ENCODE data around the gene BLVRA.

BLVRA gene

DNA sequence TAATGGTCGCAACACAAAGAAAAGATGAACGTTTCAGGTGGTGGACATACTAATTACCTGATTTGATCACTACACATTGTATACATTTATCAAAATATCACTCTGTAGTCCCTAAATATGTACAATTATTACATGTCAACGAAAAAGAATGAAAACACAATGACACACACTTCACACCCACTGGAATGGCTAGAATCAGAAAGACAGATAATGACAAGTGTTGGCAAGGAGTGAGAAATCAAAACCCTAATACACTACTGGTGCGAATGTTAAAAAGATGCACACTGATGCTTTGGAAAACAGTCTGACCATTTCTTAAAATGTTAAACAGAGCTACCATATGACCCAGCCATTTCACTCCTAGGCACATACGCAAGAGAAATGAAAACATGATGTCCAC, 31.5 kb upstream of the BLVRA start:
- TF ChIP-seq, protein P1, sequence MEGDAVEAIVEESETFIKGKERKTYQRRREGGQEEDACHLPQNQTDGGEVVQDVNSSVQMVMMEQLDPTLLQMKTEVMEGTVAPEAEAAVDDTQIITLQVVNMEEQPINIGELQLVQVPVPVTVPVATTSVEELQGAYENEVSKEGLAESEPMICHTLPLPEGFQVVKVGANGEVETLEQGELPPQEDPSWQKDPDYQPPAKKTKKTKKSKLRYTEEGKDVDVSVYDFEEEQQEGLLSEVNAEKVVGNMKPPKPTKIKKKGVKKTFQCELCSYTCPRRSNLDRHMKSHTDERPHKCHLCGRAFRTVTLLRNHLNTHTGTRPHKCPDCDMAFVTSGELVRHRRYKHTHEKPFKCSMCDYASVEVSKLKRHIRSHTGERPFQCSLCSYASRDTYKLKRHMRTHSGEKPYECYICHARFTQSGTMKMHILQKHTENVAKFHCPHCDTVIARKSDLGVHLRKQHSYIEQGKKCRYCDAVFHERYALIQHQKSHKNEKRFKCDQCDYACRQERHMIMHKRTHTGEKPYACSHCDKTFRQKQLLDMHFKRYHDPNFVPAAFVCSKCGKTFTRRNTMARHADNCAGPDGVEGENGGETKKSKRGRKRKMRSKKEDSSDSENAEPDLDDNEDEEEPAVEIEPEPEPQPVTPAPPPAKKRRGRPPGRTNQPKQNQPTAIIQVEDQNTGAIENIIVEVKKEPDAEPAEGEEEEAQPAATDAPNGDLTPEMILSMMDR (IDR thresholded peaks at IDR 0.05), result no peak

DNA sequence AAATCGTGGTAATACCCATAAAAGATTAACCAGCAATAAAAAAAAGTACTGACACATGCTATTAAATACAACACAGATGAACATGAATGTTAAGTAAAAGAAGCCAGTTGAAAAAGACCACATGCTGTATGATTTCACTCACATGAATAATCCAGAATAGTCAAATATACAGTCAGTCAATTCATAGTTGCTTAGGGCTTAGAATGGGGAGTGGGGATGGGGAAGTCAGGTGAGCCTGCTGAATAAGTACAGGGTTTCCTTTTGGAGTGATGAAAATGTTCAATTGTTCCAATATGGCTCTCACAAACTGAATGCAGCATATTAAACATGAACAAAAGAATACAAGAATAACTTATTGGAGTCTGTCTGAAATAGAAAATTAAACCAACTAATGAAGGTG, 31.0 kb upstream of the BLVRA start:
- TF ChIP-seq, protein P1 (IDR thresholded peaks at IDR 0.05), result no peak

DNA sequence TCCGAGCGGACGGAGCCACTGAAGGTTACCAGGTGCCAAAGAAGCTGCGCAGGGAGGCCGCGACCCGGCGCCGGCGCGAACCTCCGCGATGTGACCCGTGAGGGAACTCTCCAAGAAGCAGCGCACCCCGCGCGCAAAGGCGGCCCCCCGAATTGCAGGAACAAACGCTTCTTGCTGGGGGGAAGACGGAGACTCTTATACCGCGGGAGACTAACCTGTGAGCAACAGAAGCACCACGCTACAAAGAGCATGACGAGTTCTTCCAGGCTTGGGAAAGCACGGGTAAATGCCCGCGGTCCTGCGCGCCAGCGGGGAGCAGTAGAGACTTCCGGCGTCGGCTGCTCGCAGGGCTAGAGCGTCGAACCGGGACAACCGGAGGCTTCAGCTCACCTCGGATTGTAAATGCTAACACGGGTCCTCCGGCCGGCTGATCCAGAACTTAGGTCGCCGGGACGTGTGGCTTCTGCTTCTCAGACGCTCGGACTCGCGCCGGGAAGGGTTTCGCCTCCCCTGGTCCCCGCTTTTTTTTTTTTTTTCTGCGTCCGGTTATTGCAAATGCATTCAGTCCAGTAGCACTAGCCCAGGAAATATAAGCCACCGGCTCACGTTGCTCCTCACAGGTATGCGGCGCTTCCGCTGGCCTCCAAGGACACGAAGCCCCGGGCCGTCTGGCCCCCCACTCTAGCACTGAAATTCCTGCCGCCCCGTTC, 29.1 kb upstream of the BLVRA start, which contains the start of gene COA1:
Gene COA1 (minus strand): TSS at position 310 of the 710 bp plus-strand sequence. CDS start 80,909 bp downstream, outside the sequence.
- TF ChIP-seq, protein P1 (IDR thresholded peaks at IDR 0.05), result no peak

DNA sequence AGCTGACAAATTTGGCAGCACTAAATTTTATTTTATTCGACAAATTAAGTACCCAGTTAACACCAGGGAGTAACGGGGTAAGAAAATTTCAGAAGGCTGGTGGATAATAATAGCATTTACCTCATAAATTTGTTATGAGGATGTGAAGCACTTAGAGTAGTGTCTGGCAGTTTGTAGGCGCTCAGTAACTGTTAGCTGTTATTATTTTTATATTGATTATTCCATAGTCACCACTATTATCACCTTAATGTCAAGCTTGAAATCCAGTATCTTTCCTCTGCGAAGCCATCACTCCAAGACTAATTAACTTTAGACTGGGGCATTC, 28.6 kb upstream of the BLVRA start:
- TF ChIP-seq, protein P1 (IDR thresholded peaks at IDR 0.05), result no peak

DNA sequence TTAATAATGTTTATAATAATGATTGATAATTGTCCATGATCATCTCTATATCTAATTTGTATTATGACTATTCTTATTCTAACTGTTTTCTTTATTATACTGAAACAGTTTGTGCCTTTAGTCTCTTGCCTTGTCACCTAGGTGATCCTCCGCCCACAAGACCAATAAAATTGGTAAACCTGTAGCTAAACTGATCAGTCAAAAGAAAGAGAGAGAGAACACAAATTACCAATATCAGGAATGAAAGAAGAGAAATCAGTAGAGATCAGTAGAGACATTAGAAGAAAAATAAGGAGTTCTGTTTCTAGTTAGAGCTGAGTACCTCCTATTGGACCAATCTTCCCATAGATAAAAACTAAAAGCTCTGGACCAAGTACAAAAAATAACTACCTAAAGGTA, 23.1 kb upstream of the BLVRA start:
- TF ChIP-seq, protein P1 (IDR thresholded peaks at IDR 0.05), result no peak

DNA sequence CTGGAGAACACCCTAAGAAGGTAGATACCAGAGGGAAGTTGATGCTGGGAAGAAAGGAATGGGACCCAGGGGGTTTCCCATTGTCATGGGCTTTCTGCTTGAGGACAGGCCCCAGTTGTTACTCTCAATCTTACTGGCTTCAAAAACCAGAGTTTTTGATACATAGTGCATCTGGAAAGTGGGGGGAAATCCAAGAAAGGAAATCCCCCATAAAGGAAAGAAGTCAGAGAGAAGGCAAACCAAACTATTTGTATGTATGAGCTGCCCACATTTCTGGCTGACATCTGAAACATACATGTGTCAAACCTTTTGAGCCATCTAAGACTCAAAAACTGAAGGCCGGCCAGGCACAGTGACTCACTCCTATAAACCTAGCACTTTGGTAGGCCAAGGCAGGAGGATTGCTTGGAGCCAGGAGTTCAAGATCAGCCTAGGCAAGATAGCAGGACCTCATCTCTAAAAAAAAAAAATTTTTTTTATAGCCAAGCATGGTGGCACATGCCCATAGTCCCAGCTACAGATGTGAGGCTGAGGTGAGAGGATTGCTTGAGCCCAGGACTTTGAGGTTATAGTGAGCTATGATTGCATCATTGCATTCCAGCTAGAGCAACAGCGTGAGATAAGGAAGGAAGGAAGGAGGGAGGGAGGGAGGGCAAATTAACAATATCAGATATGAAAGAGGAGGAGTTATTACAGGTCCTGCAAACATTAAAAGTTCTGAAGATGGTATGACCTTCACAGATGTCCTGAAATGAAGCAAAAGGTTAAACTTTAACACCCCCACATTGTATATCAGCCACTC, 22.5 kb upstream of the BLVRA start:
- TF ChIP-seq, protein P1 (IDR thresholded peaks at IDR 0.05), result no peak

DNA sequence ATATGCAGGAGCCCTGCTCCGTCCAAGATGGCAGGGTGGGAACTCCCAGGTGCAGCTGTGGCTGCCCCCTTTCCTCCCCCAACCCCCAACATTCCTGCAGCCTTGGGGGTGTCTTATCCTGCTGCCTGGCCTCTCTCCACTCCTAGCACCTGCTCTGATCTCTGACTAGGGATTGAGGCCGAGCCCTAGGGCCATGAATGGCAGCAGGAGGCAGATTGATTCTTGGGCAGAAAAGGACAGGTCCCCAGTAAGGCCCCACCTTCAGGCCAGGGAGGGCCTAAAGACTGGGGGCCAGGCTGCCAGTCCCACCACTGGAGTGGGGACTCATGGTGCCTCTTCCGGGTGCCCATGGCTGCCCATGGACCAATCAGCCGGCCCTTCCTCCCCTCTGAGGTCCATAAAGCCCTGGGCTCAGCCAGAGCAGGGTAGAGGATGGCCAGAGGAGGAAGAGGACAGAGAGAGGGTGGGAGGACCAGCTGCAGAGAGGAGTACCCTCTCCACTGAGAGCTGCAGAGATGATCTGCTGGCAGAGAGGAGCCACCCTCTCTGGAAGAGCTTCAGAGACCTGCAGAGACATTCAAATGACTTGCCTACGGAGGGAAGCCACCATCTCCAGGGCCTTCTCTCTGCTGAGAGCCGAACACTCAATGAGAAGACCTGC, 20.9 kb upstream of the BLVRA start:
- TF ChIP-seq, protein P1 (IDR thresholded peaks at IDR 0.05), result no peak

Measured in LNCAP (cell line).